K562 (cell line): ENCODE data around the gene RAB25. TPM values are rescaled to one million over a fixed set of nuclear protein-coding genes. Genes with fewer than 3 reads are reported as not detected.

Experiments
- ATAC-seq: fragments of 200-7000 bp; cut with Tn5 transposase; 3 replicates; pipeline ENCODE4 v1.9.1; 2020; ENCODE audit warnings: moderate library complexity
- BruUV-seq: library from RNA; stranded (reverse); fragments of 400-500 nt; replicated peaks from 2 replicates; lab custom pipeline; 2021; lab: Mats Ljungman, UMichigan
- CTCF ChIA-PET: fragments of 300-600 bp; formaldehyde crosslinking; extraction: SDS; loops from one replicate; lab custom pipeline; 2021; ENCODE audit warnings: low intra/inter-chr PET ratio; lab: Yijun Ruan, JAX
- POLR2A ChIA-PET: fragments of 300-600, 350-650 bp; sonication (Branson Sonifier 250); formaldehyde crosslinking; extraction: SDS; loops from one replicate; lab custom pipeline; 2021; ENCODE audit warnings: antibody characterized with exemption, inconsistent platforms; lab: Yijun Ruan, JAX
- DNase-seq, 4 experiments: peaks; one replicate each; pipeline versions ENCODE4 v3.0.0 to v3.0.0-alpha.2; 2011 to 2018; ENCODE audit warnings: low spot score in 3 of 4, mixed read lengths in 3 of 4; ENCODE audit errors: extremely low read depth in 1 of 4
- FAIRE-seq: peaks from 2 replicates; lab custom pipeline; 2011; peaks lifted over from hg19 to GRCh38; lab: Jason Lieb, UNC
- H2AFZ ChIP-seq: 2 replicates; pipeline ENCODE4 v1.6.0; 2011; ENCODE audit warnings: low read depth, low read length, control low read depth, inconsistent platforms
- H3K27ac ChIP-seq: fragments of 200-600 bp; 3 replicates; pipeline ENCODE4 v1.8.0; 2011; ENCODE audit warnings: low read depth, mild to moderate bottlenecking, control low read depth, inconsistent platforms, low read length, moderate library complexity, mixed read lengths; ENCODE audit errors: extremely low read depth
- H3K27me3 ChIP-seq, 2 experiments: fragments of 300-600 bp in 1 of 2; 2 replicates in 1 of 2; 3 replicates in 1 of 2; pipeline versions ENCODE4 v1.6.0 to v1.8.0; 2011; ENCODE audit warnings: inconsistent platforms in 2 of 2, low read length in 2 of 2, mild to moderate bottlenecking in 1 of 2, mixed read lengths in 1 of 2, moderate library complexity in 1 of 2; ENCODE audit not compliant: control insufficient read depth in 2 of 2, insufficient read depth in 2 of 2
- H3K36me3 ChIP-seq: fragments of 300-600 bp; 3 replicates; pipeline ENCODE4 v1.8.0; 2011; ENCODE audit warnings: mild to moderate bottlenecking, low read length, inconsistent platforms; ENCODE audit not compliant: control insufficient read depth, insufficient read depth
- H3K4me1 ChIP-seq, 2 experiments: fragments of 200-600 bp in 1 of 2; replicated peaks in 1 of 2; 2 replicates in 1 of 2; 3 replicates in 1 of 2; pipeline versions ENCODE4 v1.5.1 to v1.8.0; 2011; ENCODE audit warnings: inconsistent platforms in 2 of 2, low read length in 2 of 2, mild to moderate bottlenecking in 1 of 2, mixed read lengths in 1 of 2, moderate library complexity in 1 of 2; ENCODE audit not compliant: control insufficient read depth in 2 of 2, insufficient read depth in 2 of 2
- H3K4me2 ChIP-seq: 2 replicates; pipeline ENCODE4 v1.6.1; 2011; ENCODE audit warnings: low read length, control low read depth, inconsistent platforms, mixed read lengths; ENCODE audit not compliant: insufficient read depth
- H3K4me3 ChIP-seq: fragments of 200-600 bp; sonication (generic), shearing (Covaris generic); 2 replicates; pipeline ENCODE4 v1.5.1; 2016; ENCODE audit warnings: control low read depth, inconsistent platforms
- H3K79me2 ChIP-seq: fragments of 200-600 bp; 3 replicates; pipeline ENCODE4 v1.8.0; 2011; ENCODE audit warnings: low read length, inconsistent platforms; ENCODE audit not compliant: control insufficient read depth, insufficient read depth
- H3K9ac ChIP-seq, 2 experiments: 2 replicates each; pipeline versions ENCODE4 v1.6.0 to v1.6.1; 2011; ENCODE audit warnings: low read depth in 2 of 2, low read length in 2 of 2, control low read depth in 1 of 2, inconsistent platforms in 1 of 2, mild to moderate bottlenecking in 1 of 2, mixed read lengths in 1 of 2; ENCODE audit not compliant: insufficient read depth in 1 of 2
- H3K9me1 ChIP-seq: one replicate; pipeline ENCODE4 v1.6.0; 2011; ENCODE audit warnings: inconsistent platforms, mild to moderate bottlenecking, low read length, moderate library complexity; ENCODE audit not compliant: control insufficient read depth, insufficient read depth
- H3K9me3 ChIP-seq: replicated peaks from 2 replicates; pipeline ENCODE4 v1.5.1; 2011; ENCODE audit warnings: low read depth, low read length, inconsistent platforms; ENCODE audit not compliant: control insufficient read depth, insufficient read depth
- H4K20me1 ChIP-seq: replicated peaks from 2 replicates; pipeline ENCODE4 v1.6.1; 2011; ENCODE audit warnings: low read length, inconsistent platforms, mixed read lengths; ENCODE audit not compliant: control insufficient read depth, insufficient read depth
- CBFA2T2 ChIP-seq: fragments of 450-650 bp; conservative IDR thresholded peaks from 2 replicates; pipeline ENCODE4 v1.6.1; 2017; ENCODE audit warnings: mild to moderate bottlenecking
- CBFA2T3 ChIP-seq: fragments of 450-650 bp; IDR thresholded peaks from 2 replicates; pipeline ENCODE4 v1.6.1; 2017
- FUS ChIP-seq: fragments of 200-400 bp; formaldehyde crosslinking; optimal IDR thresholded peaks from 2 replicates; pipeline ENCODE3; 2017; ENCODE audit warnings: low read depth, low read length
- KDM1A ChIP-seq, 2 experiments: fragments of 450-650 bp; IDR thresholded peaks; 2 replicates each; pipeline ENCODE4 v1.6.1; 2016; ENCODE audit warnings: mild to moderate bottlenecking in 2 of 2
- RBM25 ChIP-seq: fragments of 200-400 bp; formaldehyde crosslinking; IDR thresholded peaks from 2 replicates; pipeline ENCODE4 v1.6.1; 2018; ENCODE audit warnings: low read length, low read depth, moderate library complexity; ENCODE audit not compliant: severe bottlenecking
- SLC30A9 ChIP-seq: fragments of 250-450 bp; sonication (Bioruptor Pico); IDR thresholded peaks from 2 replicates; pipeline ENCODE4 v1.8.0; 2022; ENCODE audit warnings: mild to moderate bottlenecking, moderate library complexity
- ZNF121 ChIP-seq: sonication (generic); formaldehyde crosslinking; conservative IDR thresholded peaks from 2 replicates; pipeline ENCODE4 v1.8.0; 2022; ENCODE audit warnings: missing genetic modification reagents
- ZNF316 ChIP-seq: fragments of 450-650 bp; IDR thresholded peaks from 2 replicates; pipeline ENCODE4 v1.6.1; 2016
- WGBS: fragments of 100-300 bp; shearing (Covaris generic); methylation state at CpG from one replicate; pipeline ENCODE4 v1.1.6; 2016; ENCODE audit warnings: low coverage, mixed read lengths; ENCODE audit not compliant: insufficient coverage; ENCODE audit errors: missing lambda C conversion rate; 5-methylcytosine and 5-hydroxymethylcytosine counted together
- in situ Hi-C: fragments of 300-500 bp; cut with MboI; formaldehyde crosslinking; loops from 4 replicates; pipeline ENCODE4 v1.15.0; 2018; ENCODE audit warnings: inconsistent platforms, mixed read lengths
- intact Hi-C: fragments of 100-400 bp; cut with micrococcal nuclease; formaldehyde crosslinking; loops from 2 replicates; pipeline ENCODE4 v1.14.2; 2022
- polyA plus RNA-seq, 8 experiments: library from polyadenylated mRNA; depleted of rRNA in 4 of 8; stranded (reverse) in 5 of 8; unstranded in 3 of 8; fragments of >200 nt; fragmentation: Nextera tagmentation in 2 of 8; fragmentation: Illumina TruSeq in 1 of 8; extraction: Ambion mirVana in 2 of 8; extraction: Trizol in 1 of 8; gene quantifications; 2 replicates each; pipeline versions ENCODE4 v1.2.1 to v1.2.3, GENCODE V29; 2011 to 2014; ENCODE audit warnings: inconsistent platforms in 1 of 8, missing spikeins in 1 of 8
- total RNA-seq, 7 experiments: library from RNA; depleted of rRNA in 6 of 7; stranded (reverse); fragments of >200 nt in 6 of 7; fragmentation: Illumina TruSeq in 2 of 7; extraction: Trizol in 2 of 7; gene quantifications; 2 replicates each; pipeline versions ENCODE4 v1.2.1 to v1.2.3, GENCODE V29; 2011 to 2021; ENCODE audit warnings: low replicate concordance in 1 of 7

RAB25 gene
- total and polyA plus RNA-seq, 9 of the 15 experiments (the other 6 are each of a cell fraction or from before 2014, with no cell fraction given), result 0.10 to 0.27 (median 0.13) TPM; not detected in 6

DNA sequence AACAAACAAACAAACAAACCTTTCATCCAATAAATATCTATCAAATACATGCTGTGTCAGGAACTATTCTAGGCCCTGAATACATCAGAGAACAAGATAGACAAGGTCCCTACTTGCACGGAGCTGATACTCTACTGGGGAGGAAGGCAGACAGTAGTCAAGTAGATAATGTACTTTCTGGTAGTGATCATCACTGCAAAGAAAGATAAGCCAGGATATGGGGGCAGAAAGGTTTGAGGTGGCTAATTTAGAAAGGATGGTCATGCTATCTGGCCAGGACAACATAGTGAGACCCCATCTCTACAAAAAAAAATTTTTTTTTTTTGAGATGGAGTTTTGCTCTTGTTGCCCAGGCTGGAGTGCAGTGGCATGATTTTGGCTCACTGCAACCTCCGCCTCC is 30.6 kb downstream of the RAB25 start:
- in situ Hi-C loops, result loop anchor here (5.0 kb wide), 2 partner anchors 41 to 131 kb away; no protein-coding TSS in a partner anchor
- H3K4me2 ChIP-seq, result no peak overlapping the region
- TF ChIP-seq KDM1A (IDR thresholded peaks at IDR 0.05), result 0 out of 4 replicates have a peak, but pooled peaks of 1 of the 2 experiments have one; percentile 19
- TF ChIP-seq FUS, result no peak
- TF ChIP-seq ZNF316, result peak; percentile 44; the same call in 1 of the 2 replicates
- peak; percentile 37 for TF ChIP-seq RBM25
- TF ChIP-seq ZNF121 (CRISPR knock-in tag), result peak; percentile 95
- TF ChIP-seq SLC30A9, result no peak
- 0 out of 2 replicates have a peak, but pooled peaks have one; percentile 11 for TF ChIP-seq CBFA2T2
- peak; percentile 53 for TF ChIP-seq CBFA2T3
- TF ChIP-seq, all 486 proteins: peak for 6
- Histone ChIP-seq H3K4me3 (no peak overlapping the region), H3K27me3 (no peaks in the 10 kb centered on the region), H3K79me2 (no peaks in the 10 kb centered on the region), H2AFZ (no peak overlapping the region), H3K27ac (no peak overlapping the region), H3K9ac (no peak overlapping the region), H3K9me1 (no peaks in the 10 kb centered on the region), H3K9me3 (0 out of 2 replicates have a peak, but pooled peaks cover 2% of the 10 kb centered on the region), H3K36me3 (no peaks in the 10 kb centered on the region), H3K4me1 (peaks cover 0 to 8% of the 10 kb centered on the region in 2 experiments; a peak in 2 of 5 replicates), H4K20me1 (no peaks in the 10 kb centered on the region)
- ATAC-seq, result no peak
- WGBS, result 54% methylated on average over 2 of the region's 2 CpGs
- CTCF ChIA-PET, result interaction anchor here (0.5 to 3.2 kb wide), 4 partner anchors 9 to 134 kb away, joined by 3 to 51 read pairs (median 10); no protein-coding TSS in a partner anchor
- intact Hi-C loops, result loop anchor here (10.0 kb wide), 1 partner anchor 353 kb away; no protein-coding TSS in a partner anchor
- FAIRE-seq, result no peak
- POLR2A ChIA-PET, result interaction anchor here (1.0 to 9.9 kb wide), 3 partner anchors 31 to 38 kb away, joined by 4 to 76 read pairs (median 6); no protein-coding TSS in a partner anchor
- no peak for DNase-seq
- BruUV-seq, result no TSS peak
